B cell (primary cell): ENCODE results near the gene BCL2L1. TPM values are rescaled to one million over a fixed set of nuclear protein-coding genes. Genes with fewer than 3 reads are reported as not detected.

Source experiments
- ATAC-seq: fragments of 200-7000 bp; cut with Tn5 transposase; one replicate; pipeline ENCODE4 v1.10.0; 2021; ENCODE audit warnings: low read depth, mild to moderate bottlenecking, moderate number of reproducible peaks, moderate library complexity
- CTCF ChIA-PET: fragments of 350-600 bp; sonication (Branson Sonifier 250); formaldehyde crosslinking; loops from one replicate; lab custom pipeline; 2021; ENCODE audit warnings: antibody characterized with exemption, inconsistent platforms; lab: Charles Lee
- POLR2A ChIA-PET: fragments of 350-600 bp; sonication (Branson Sonifier 250); formaldehyde crosslinking; loops from one replicate; lab custom pipeline; 2021; ENCODE audit warnings: antibody characterized with exemption; lab: Charles Lee
- DNase-seq: peaks from one replicate; pipeline ENCODE4 v3.0.0; 2013
- H2AFZ ChIP-seq: 2 replicates; pipeline ENCODE4 v1.6.1; 2012; ENCODE audit warnings: mild to moderate bottlenecking, low read depth, low read length; ENCODE audit not compliant: insufficient read depth, poor library complexity, severe bottlenecking
- H3K27ac ChIP-seq, 2 donors: 1 replicate in 1 of 2; 2 replicates in 1 of 2; pipeline ENCODE4 v1.5.1; 2012 to 2013; ENCODE audit warnings: low read length in 2 of 2, mild to moderate bottlenecking in 2 of 2, moderate library complexity in 1 of 2
- H3K27me3 ChIP-seq, 4 experiments: fragments of 200-600 bp in 1 of 4; sonication (generic) in 1 of 4; replicated peaks in 1 of 4; 1 replicate in 2 of 4; 2 replicates in 2 of 4; pipeline versions ENCODE4 v1.6.1 to v1.7.0; 2013 to 2016; ENCODE audit warnings: low read length in 3 of 4, mild to moderate bottlenecking in 2 of 4, mixed read lengths in 1 of 4, moderate library complexity in 1 of 4; ENCODE audit not compliant: insufficient read depth in 4 of 4, control insufficient read depth in 3 of 4; ENCODE audit errors: control extremely low read depth in 1 of 4
- H3K36me3 ChIP-seq, 2 experiments: replicated peaks in 1 of 2; 1 replicate in 1 of 2; 2 replicates in 1 of 2; pipeline versions ENCODE4 v1.6.1 to v1.7.1; 2013; ENCODE audit warnings: low read length in 1 of 2; ENCODE audit not compliant: insufficient read depth in 2 of 2, control insufficient read depth in 1 of 2; ENCODE audit errors: control extremely low read depth in 1 of 2, extremely low read depth in 1 of 2
- H3K4me1 ChIP-seq, 2 donors: fragments of 200-600 bp in 1 of 2; sonication (generic) in 1 of 2; 1 replicate in 1 of 2; 2 replicates in 1 of 2; pipeline versions ENCODE4 v1.5.1 to v1.6.1; 2013 to 2017; ENCODE audit warnings: low read length in 2 of 2; ENCODE audit not compliant: control insufficient read depth in 2 of 2, insufficient read depth in 2 of 2
- H3K4me2 ChIP-seq: replicated peaks from 2 replicates; pipeline ENCODE3; 2012; ENCODE audit warnings: mild to moderate bottlenecking, low read depth, low read length; ENCODE audit not compliant: poor library complexity, severe bottlenecking
- H3K4me3 ChIP-seq, 5 experiments: fragments of 200-600 bp in 1 of 5; sonication (generic) in 1 of 5; 1 replicate in 3 of 5; 2 replicates in 2 of 5; pipeline versions ENCODE4 v1.5.1 to v1.7.0; 2011 to 2016; ENCODE audit warnings: low read length in 4 of 5, mild to moderate bottlenecking in 4 of 5, low read depth in 2 of 5, control low read depth in 1 of 5, moderate library complexity in 1 of 5; ENCODE audit not compliant: insufficient read depth in 1 of 5; ENCODE audit errors: control extremely low read depth in 1 of 5, extremely low read depth in 1 of 5
- H3K79me2 ChIP-seq: fragments of 200-600 bp; sonication (generic); one replicate; pipeline ENCODE4 v1.6.0; 2016; ENCODE audit warnings: low read length; ENCODE audit not compliant: control insufficient read depth, insufficient read depth
- H3K9ac ChIP-seq: fragments of 200-600 bp; sonication (generic); 2 replicates; pipeline ENCODE4 v1.6.1; 2017; ENCODE audit warnings: mild to moderate bottlenecking, low read length, moderate library complexity
- H3K9me3 ChIP-seq, 3 donors: one replicate each; pipeline versions ENCODE4 v1.6.1 to v1.7.1; 2013; ENCODE audit warnings: low read length in 2 of 3; ENCODE audit not compliant: control insufficient read depth in 2 of 3, insufficient read depth in 1 of 3; ENCODE audit errors: control extremely low read depth in 1 of 3
- H4K20me1 ChIP-seq: 2 replicates; pipeline ENCODE4 v1.6.0; 2012; ENCODE audit warnings: mild to moderate bottlenecking, low read length; ENCODE audit not compliant: insufficient read depth, control insufficient read depth, poor library complexity, severe bottlenecking
- H3K27ac Mint-ChIP-seq: one replicate; pipeline ENCODE4 v1.8.0; 2021; ENCODE audit warnings: mixed read lengths
- H3K27me3 Mint-ChIP-seq: one replicate; pipeline ENCODE4 v1.8.0; 2021; ENCODE audit warnings: mixed read lengths
- H3K4me1 Mint-ChIP-seq: one replicate; pipeline ENCODE4 v1.8.0; 2021; ENCODE audit warnings: mixed read lengths
- H3K4me3 Mint-ChIP-seq: one replicate; pipeline ENCODE4 v1.8.0; 2021; ENCODE audit warnings: mixed read lengths
- H3K9me3 Mint-ChIP-seq: one replicate; pipeline ENCODE4 v1.8.0; 2022; ENCODE audit warnings: mixed read lengths; ENCODE audit not compliant: insufficient read depth
- EZH2 ChIP-seq: IDR thresholded peaks from 2 replicates; pipeline ENCODE4 v1.6.1; 2012; ENCODE audit warnings: borderline replicate concordance, low read depth, mild to moderate bottlenecking, moderate library complexity, low read length; ENCODE audit not compliant: insufficient read depth, poor library complexity, severe bottlenecking
- intact Hi-C: fragments of 100-400 bp; cut with micrococcal nuclease; formaldehyde crosslinking; loops from one replicate; pipeline ENCODE4 v1.10.0; 2022
- polyA plus RNA-seq: library from polyadenylated mRNA; depleted of rRNA; stranded (reverse); fragments of >200 nt; gene quantifications from 2 replicates; pipeline ENCODE4 v1.2.3, GENCODE V29; 2012
- total RNA-seq, 2 donors: library from RNA; stranded (reverse); fragments of 120-200 nt in 1 of 2; gene quantifications; 1 replicate in 1 of 2; 2 replicates in 1 of 2; pipeline versions ENCODE4 v1.2.3 to v1.2.4, GENCODE V29; 2013 to 2022
- TF ChIP-seq, protein P1 (sequence below): fragments of 200-600 bp; IDR thresholded peaks from one replicate; pipeline ENCODE4 v1.8.0; 2022; ENCODE audit warnings: antibody characterized with exemption, mild to moderate bottlenecking

The BCL2L1 gene
- total and polyA plus RNA-seq, 2 donors (not counting 1 experiment from before 2014, with no cell fraction given) = 10.1 to 33.0 TPM

DNA sequence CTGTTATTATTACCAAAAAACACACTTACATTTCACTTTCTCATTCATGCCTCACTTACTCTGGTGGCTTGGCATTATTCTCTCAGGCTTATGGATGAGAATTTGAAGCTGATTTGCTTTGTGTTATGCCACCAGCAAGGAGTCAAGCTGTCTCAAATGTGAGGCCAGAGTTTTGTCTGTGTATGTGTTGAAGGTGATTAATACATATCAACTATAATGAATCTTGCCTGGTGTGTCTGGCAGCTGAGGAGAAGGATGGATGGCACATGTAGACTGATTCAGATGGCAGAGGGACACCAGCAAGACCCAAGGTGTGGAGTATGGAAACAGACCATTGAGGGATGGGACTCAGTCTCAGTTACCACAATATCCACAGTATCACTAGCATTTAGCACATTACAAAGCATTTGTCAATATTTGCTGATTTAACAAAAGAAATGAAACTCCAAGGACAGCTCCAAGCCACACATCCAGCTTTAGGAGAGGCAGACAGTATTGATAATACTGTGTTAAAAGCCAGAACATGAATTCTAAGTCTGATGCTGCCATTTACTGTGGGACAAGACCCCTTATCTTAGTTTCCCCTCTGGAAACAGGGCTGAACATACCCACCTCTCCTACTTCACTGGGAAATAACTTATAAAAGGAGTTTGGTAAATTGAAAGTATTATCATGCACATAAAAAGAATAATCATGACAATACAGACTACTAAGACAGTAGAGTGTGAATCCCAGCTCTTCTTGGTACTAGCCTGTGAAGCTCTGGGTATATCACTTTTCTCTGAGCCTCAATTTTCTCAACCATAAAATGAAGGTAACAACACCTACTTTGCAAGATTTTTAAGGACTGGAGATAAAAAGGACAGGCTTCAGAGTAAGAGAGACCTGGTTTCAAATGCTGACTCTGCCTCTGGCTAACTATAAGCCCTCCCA lies 11.2 kb downstream of the BCL2L1 start:
- ChIA-PET CTCF (interaction anchor here (1.1 kb wide), 1 partner anchor 10 kb away, joined by 3 read pairs; no protein-coding TSS in a partner anchor), POLR2A (no interaction called here)
- DNase-seq (no peak), ATAC-seq (no peak)
- intact Hi-C loops = no loop called here
- Mint-ChIP-seq H3K27ac (no peak overlapping the region), H3K9me3 (no peaks in the 10 kb centered on the region), H3K27me3 (no peaks in the 10 kb centered on the region), H3K4me3 (no peak overlapping the region), H3K4me1 (peaks cover 19% of the 10 kb centered on the region)
- Histone ChIP-seq H3K9me3 (no peaks in the 10 kb centered on the region), H4K20me1 (no peaks in the 10 kb centered on the region), H3K27ac (no peak overlapping the region), H3K9ac (no peak overlapping the region), H3K4me2 (no peak overlapping the region), H3K79me2 (peaks cover 78% of the 10 kb centered on the region), H3K27me3 (no peaks in the 10 kb centered on the region), H3K4me3 (no peak overlapping the region), H3K4me1 (peaks cover 0 to 8% of the 10 kb centered on the region in 2 donors), H2AFZ (no peak overlapping the region), H3K36me3 (peaks cover 3 to 35% of the 10 kb centered on the region in 2 experiments)
- TF ChIP-seq EZH2 = no peak
- TF ChIP-seq, protein P1, sequence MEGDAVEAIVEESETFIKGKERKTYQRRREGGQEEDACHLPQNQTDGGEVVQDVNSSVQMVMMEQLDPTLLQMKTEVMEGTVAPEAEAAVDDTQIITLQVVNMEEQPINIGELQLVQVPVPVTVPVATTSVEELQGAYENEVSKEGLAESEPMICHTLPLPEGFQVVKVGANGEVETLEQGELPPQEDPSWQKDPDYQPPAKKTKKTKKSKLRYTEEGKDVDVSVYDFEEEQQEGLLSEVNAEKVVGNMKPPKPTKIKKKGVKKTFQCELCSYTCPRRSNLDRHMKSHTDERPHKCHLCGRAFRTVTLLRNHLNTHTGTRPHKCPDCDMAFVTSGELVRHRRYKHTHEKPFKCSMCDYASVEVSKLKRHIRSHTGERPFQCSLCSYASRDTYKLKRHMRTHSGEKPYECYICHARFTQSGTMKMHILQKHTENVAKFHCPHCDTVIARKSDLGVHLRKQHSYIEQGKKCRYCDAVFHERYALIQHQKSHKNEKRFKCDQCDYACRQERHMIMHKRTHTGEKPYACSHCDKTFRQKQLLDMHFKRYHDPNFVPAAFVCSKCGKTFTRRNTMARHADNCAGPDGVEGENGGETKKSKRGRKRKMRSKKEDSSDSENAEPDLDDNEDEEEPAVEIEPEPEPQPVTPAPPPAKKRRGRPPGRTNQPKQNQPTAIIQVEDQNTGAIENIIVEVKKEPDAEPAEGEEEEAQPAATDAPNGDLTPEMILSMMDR = no peak
